WI38 (cell line): ENCODE results near the gene PARP1.

Experiments used
- H3K4me3 ChIP-seq: 2 replicates; pipeline ENCODE4 v1.5.1; 2011; ENCODE audit warnings: low read depth, mild to moderate bottlenecking, control low read depth, low read length
- TF ChIP-seq, protein P1 (sequence below): IDR thresholded peaks from 2 replicates; pipeline ENCODE4 v1.5.1; 2012; ENCODE audit warnings: low read depth, mild to moderate bottlenecking, control low read depth, low read length

Gene PARP1

DNA sequence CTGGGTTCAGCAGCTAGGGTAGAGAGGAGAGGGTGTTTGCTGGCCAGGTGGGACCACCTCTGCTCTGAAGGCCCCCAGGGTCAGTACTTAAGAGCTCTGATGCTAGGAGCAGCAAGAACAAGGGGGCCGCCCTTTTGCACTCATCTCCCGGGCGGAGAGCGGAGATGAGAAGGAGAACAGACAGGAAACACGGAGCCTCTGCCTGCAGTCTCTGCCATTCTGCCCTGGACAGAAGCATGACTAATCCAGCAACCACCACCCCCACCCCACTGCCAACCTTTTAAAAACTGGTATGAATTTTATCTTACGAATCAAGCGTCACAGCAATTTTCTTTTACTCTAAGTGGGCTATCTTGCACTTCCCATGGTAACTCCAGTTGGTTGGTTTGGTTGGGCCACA is 34.5 kb downstream of the PARP1 start:
- H3K4me3 ChIP-seq, result no peak overlapping the region
- TF ChIP-seq, protein P1, sequence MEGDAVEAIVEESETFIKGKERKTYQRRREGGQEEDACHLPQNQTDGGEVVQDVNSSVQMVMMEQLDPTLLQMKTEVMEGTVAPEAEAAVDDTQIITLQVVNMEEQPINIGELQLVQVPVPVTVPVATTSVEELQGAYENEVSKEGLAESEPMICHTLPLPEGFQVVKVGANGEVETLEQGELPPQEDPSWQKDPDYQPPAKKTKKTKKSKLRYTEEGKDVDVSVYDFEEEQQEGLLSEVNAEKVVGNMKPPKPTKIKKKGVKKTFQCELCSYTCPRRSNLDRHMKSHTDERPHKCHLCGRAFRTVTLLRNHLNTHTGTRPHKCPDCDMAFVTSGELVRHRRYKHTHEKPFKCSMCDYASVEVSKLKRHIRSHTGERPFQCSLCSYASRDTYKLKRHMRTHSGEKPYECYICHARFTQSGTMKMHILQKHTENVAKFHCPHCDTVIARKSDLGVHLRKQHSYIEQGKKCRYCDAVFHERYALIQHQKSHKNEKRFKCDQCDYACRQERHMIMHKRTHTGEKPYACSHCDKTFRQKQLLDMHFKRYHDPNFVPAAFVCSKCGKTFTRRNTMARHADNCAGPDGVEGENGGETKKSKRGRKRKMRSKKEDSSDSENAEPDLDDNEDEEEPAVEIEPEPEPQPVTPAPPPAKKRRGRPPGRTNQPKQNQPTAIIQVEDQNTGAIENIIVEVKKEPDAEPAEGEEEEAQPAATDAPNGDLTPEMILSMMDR, result no peak

GRCh38 chr1:226372885-226373284 is 35.0 kb downstream of the PARP1 start:
- no peak overlapping the region for H3K4me3 ChIP-seq
- TF ChIP-seq, protein P1, result no peak

DNA sequence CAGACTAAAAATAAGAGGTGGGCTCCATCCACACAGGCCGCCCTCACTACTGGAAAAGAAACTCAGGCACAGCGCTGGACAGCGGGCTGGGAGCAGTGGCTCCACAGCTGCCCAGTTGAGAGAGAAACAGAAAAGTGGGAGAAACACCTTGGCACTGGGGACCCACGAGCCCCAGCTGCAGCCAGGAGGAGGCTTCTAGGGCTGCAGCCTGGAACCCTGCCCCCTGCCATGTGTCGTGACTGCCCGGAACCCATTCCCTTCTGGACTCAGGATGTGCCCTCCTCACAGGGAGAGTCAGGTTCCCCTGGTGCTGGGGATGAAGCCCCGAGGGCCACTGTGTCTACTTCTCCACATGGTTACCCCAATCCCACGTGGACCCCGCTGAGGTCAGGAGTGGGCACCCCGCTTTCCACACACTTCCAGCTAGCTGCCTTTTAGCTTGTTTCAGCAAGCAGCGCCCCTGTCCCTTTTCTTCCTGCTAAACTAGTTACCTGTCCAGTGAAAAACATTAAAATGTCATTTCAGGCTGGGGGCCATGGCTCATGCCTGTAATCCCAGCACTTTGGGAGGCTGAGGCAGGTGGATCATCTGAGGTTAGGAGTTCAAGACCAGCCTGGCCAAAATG is 35.9 kb downstream of the PARP1 start:
- H3K4me3 ChIP-seq, result no peak overlapping the region
- TF ChIP-seq, protein P1, result no peak

GRCh38 chr1:226371027-226371694 is 36.7 kb downstream of the PARP1 start:
- no peak overlapping the region for H3K4me3 ChIP-seq
- TF ChIP-seq, protein P1, result no peak

DNA sequence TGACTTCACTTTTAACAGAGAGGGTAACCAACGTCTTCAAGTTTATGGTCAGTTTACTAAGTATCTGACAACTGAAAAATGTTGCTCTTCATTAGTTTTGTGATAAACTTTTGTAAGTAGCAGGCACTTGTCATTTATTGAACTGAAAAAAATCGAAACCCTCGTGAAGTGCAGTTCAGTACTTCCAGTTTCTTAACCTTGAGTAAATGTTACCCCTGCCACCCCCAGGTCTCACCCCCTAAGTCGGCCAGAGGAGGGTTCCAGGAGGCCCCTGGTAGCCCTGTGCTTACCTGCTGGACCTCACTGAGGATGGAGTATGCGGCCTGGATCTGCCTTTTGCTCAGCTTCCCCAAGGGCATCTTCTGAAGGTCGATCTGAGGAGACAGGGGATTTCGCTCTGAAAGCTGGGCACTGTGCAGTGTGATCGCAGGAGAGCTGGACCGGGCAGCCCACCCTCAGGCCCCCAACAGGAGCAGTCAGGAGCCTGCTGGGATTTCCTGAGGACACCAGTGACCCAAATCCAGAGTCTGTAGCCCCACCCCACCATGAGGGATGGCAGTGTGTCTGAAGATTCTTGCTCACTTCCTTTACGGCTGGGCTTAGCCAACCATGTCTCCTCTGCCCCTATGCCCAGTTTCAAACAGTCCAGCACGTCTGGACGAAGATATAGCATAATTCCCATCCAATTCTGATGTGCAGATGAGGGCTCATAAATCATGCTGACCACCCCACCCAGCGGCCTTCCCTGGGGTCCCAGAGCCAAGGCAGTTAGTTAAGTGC is 37.6 kb downstream of the PARP1 start:
- no peak overlapping the region for H3K4me3 ChIP-seq
- TF ChIP-seq, protein P1, result no peak

- TF ChIP-seq, protein P1, result no peak
- H3K4me3 ChIP-seq, result no peak overlapping the region
These were observed 38.8 kb downstream of the PARP1 start for GRCh38 chr1:226369110-226369509.

GRCh38 chr1:226366290-226366689 is 41.6 kb downstream of the PARP1 start:
- no peak overlapping the region for H3K4me3 ChIP-seq
- TF ChIP-seq, protein P1, result no peak
